Neural cell (in vitro differentiated cells): ENCODE results near the gene ARHGAP18. TPM values are rescaled to one million over a fixed set of nuclear protein-coding genes. Genes with fewer than 3 reads are reported as not detected.

ENCODE experiments used
- H2AFZ ChIP-seq: fragments of 200-600, 300-800 bp; sonication (generic), shearing (Covaris generic); 2 replicates; pipeline ENCODE4 v1.6.0; 2014; ENCODE audit warnings: low read depth, mild to moderate bottlenecking, antibody characterized with exemption, low read length, moderate library complexity
- H3F3A ChIP-seq: fragments of 200-600 bp; shearing (Covaris generic); 2 replicates; pipeline ENCODE4 v1.6.1; 2016; ENCODE audit warnings: mild to moderate bottlenecking, moderate library complexity, mixed read lengths, antibody characterized with exemption, low read length; ENCODE audit not compliant: insufficient read depth, poor library complexity, severe bottlenecking
- H3K27ac ChIP-seq: fragments of 200-600, 300-800 bp; sonication (generic), shearing (Covaris generic); 2 replicates; pipeline ENCODE4 v1.5.1; 2014; ENCODE audit warnings: mild to moderate bottlenecking, low read length, moderate library complexity
- H3K27me3 ChIP-seq: fragments of 300-800, 200-600 bp; sonication (generic), shearing (Covaris generic); 2 replicates; pipeline ENCODE4 v1.6.0; 2014; ENCODE audit warnings: mild to moderate bottlenecking, low read depth, low read length, moderate library complexity; ENCODE audit not compliant: insufficient read depth
- H3K36me3 ChIP-seq: fragments of 300-800, 200-600 bp; sonication (generic), shearing (Covaris generic); 2 replicates; pipeline ENCODE4 v1.5.1; 2014; ENCODE audit warnings: mild to moderate bottlenecking, antibody characterized with exemption, low read length, moderate library complexity; ENCODE audit not compliant: insufficient read depth
- H3K4me2 ChIP-seq: fragments of 300-800, 200-600 bp; sonication (generic), shearing (Covaris generic); 2 replicates; pipeline ENCODE4 v1.6.0; 2014; ENCODE audit warnings: mild to moderate bottlenecking, low read length
- H3K4me3 ChIP-seq: fragments of 300-800, 200-600 bp; sonication (generic), shearing (Covaris generic); 2 replicates; pipeline ENCODE4 v1.5.1; 2014; ENCODE audit warnings: mild to moderate bottlenecking, low read length, moderate library complexity
- H3K79me2 ChIP-seq: fragments of 200-600 bp; shearing (Covaris generic); replicated peaks from 2 replicates; pipeline ENCODE4 v1.6.0; 2014; ENCODE audit warnings: mild to moderate bottlenecking, low read length, moderate library complexity; ENCODE audit not compliant: insufficient read depth
- H3K9ac ChIP-seq: fragments of 300-800, 200-600 bp; sonication (generic), shearing (Covaris generic); 2 replicates; pipeline ENCODE4 v1.6.1; 2016; ENCODE audit warnings: mild to moderate bottlenecking, low read length, mixed read lengths
- H3K9me2 ChIP-seq: fragments of 200-600 bp; shearing (Covaris generic); 2 replicates; pipeline ENCODE4 v1.6.1; 2016; ENCODE audit warnings: mild to moderate bottlenecking, low read length, mixed read lengths; ENCODE audit not compliant: insufficient read depth
- H3K9me3 ChIP-seq: fragments of 200-600, 300-800 bp; sonication (generic), shearing (Covaris generic); 2 replicates; pipeline ENCODE4 v1.6.1; 2016; ENCODE audit warnings: mild to moderate bottlenecking, mixed run types, low read length, moderate library complexity, mixed read lengths
- H4K20me1 ChIP-seq: fragments of 200-600 bp; shearing (Covaris generic); 2 replicates; pipeline ENCODE4 v1.6.1; 2016; ENCODE audit warnings: mild to moderate bottlenecking, mixed run types; ENCODE audit not compliant: insufficient read depth
- CTCF ChIP-seq: fragments of 450-650 bp; IDR thresholded peaks from 2 replicates; pipeline ENCODE4 v1.5.1; 2014; ENCODE audit warnings: antibody characterized with exemption, mild to moderate bottlenecking, moderate library complexity; ENCODE audit not compliant: poor library complexity, severe bottlenecking
- EP300 ChIP-seq: fragments of 450-650 bp; conservative IDR thresholded peaks from 2 replicates; pipeline ENCODE4 v1.6.1; 2014; ENCODE audit warnings: antibody characterized with exemption, mild to moderate bottlenecking, moderate library complexity; ENCODE audit not compliant: poor library complexity, severe bottlenecking
- EZH2 ChIP-seq: fragments of 200-600, 300-800 bp; shearing (Covaris generic), sonication (generic); IDR thresholded peaks from 2 replicates; pipeline ENCODE4 v1.6.1; 2014; ENCODE audit warnings: antibody characterized with exemption, low read length, borderline replicate concordance, mild to moderate bottlenecking; ENCODE audit not compliant: insufficient read depth, poor library complexity, severe bottlenecking
- MXI1 ChIP-seq: fragments of 450-650 bp; conservative IDR thresholded peaks from 2 replicates; pipeline ENCODE4 v1.6.1; 2014; ENCODE audit warnings: antibody characterized with exemption, mild to moderate bottlenecking; ENCODE audit not compliant: poor library complexity, severe bottlenecking
- POLR2AphosphoS5 ChIP-seq: IDR thresholded peaks from 2 replicates; pipeline ENCODE4 v1.6.1; 2012
- RAD21 ChIP-seq: fragments of 450-650 bp; conservative IDR thresholded peaks from 2 replicates; pipeline ENCODE4 v1.6.1; 2014; ENCODE audit warnings: antibody characterized with exemption, mild to moderate bottlenecking, moderate library complexity
- REST ChIP-seq: IDR thresholded peaks from 2 replicates; pipeline ENCODE4 v1.6.1; 2012; ENCODE audit warnings: borderline replicate concordance
- SMC3 ChIP-seq: fragments of 450-650 bp; conservative IDR thresholded peaks from 2 replicates; pipeline ENCODE4 v1.6.1; 2014; ENCODE audit warnings: antibody characterized with exemption, mild to moderate bottlenecking, moderate library complexity; ENCODE audit not compliant: poor library complexity
- TAF1 ChIP-seq: IDR thresholded peaks from 2 replicates; pipeline ENCODE4 v1.6.1; 2012; ENCODE audit warnings: low read depth
- polyA plus RNA-seq: library from polyadenylated mRNA; depleted of rRNA; stranded (reverse); fragments of >200 nt; gene quantifications from 2 replicates; pipeline ENCODE4 v1.2.3, GENCODE V29; 2014

ARHGAP18 gene
- polyA plus RNA-seq, 1 donor from 2014 or later, result 4.7 TPM

GRCh38 chr6:129634411-129635230 is 75.4 kb downstream of the ARHGAP18 start:
- no peak overlapping the region for H3K9ac ChIP-seq
- no peak overlapping the region for H3K4me2 ChIP-seq

GRCh38 chr6:129633529-129633928 is 76.4 kb downstream of the ARHGAP18 start:
- Histone ChIP-seq H3K9me3 (no peaks in the 10 kb centered on the region), H3K9me2 (no peaks in the 10 kb centered on the region), H3K79me2 (no peaks in the 10 kb centered on the region), H4K20me1 (no peaks in the 10 kb centered on the region), H3K27me3 (no peaks in the 10 kb centered on the region), H3K4me3 (no peak overlapping the region), H3K4me2 (no peak overlapping the region), H3F3A (no peaks in the 10 kb centered on the region), H3K9ac (no peak overlapping the region), H2AFZ (no peak overlapping the region), H3K36me3 (no peaks in the 10 kb centered on the region), H3K27ac (no peak overlapping the region)
- TF ChIP-seq RAD21, result no peak
- TF ChIP-seq REST, result no peak
- TF ChIP-seq SMC3, result no peak
- TF ChIP-seq MXI1, result no peak

More at GRCh38 chr6:129634411-129635230, 75.4 kb downstream of the ARHGAP18 start:
- no peak overlapping the region for H3K27ac ChIP-seq
- no peak overlapping the region for H2AFZ ChIP-seq
- no peak overlapping the region for H3K4me3 ChIP-seq
- no peaks in the 10 kb centered on the region for H4K20me1 ChIP-seq
- no peaks in the 10 kb centered on the region for H3K9me3 ChIP-seq
- no peaks in the 10 kb centered on the region for H3F3A ChIP-seq
- H3K79me2 ChIP-seq, result no peaks in the 10 kb centered on the region
- H3K9me2 ChIP-seq, result no peaks in the 10 kb centered on the region
- no peaks in the 10 kb centered on the region for H3K36me3 ChIP-seq
- no peaks in the 10 kb centered on the region for H3K27me3 ChIP-seq
- TF ChIP-seq SMC3 (no peak), EP300 (no peak), REST (no peak), EZH2 (no peak), MXI1 (no peak), POLR2AphosphoS5 (no peak), RAD21 (no peak), CTCF (no peak), TAF1 (no peak)
